Uterus (tissue), 4 donors: Measurements from ENCODE around the gene KCNH2. TPM values are rescaled to one million over a fixed set of nuclear protein-coding genes. Genes with fewer than 3 reads are reported as not detected.
A peak's percentile ranks its signal among the peaks of the same experiment; 100 is the strongest.

Experiments
- DNase-seq, 2 donors: peaks; one replicate each; pipeline ENCODE4 v3.0.0-alpha.2; 2019 to 2020
- H3K27ac ChIP-seq, 2 donors: fragments of 200-600 bp; sonication (generic); 1 replicate in 1 of 2; 2 replicates in 1 of 2; pipeline ENCODE4 v1.5.1; 2016 to 2018
- H3K27me3 ChIP-seq, 2 donors: fragments of 200-600 bp; sonication (generic); one replicate each; pipeline ENCODE4 v1.5.1; 2018 to 2019; ENCODE audit warnings: control low read depth in 1 of 2
- H3K36me3 ChIP-seq, 2 donors: fragments of 200-600 bp; sonication (generic); one replicate each; pipeline ENCODE4 v1.5.1; 2019; ENCODE audit warnings: control low read depth in 1 of 2
- H3K4me1 ChIP-seq, 2 donors: fragments of 200-600 bp; sonication (generic); one replicate each; pipeline ENCODE4 v1.5.1; 2018 to 2019; ENCODE audit warnings: control low read depth in 1 of 2
- H3K4me3 ChIP-seq, 2 donors: fragments of 200-600 bp; sonication (generic); 1 replicate in 1 of 2; 2 replicates in 1 of 2; pipeline ENCODE4 v1.5.1; 2018 to 2019; ENCODE audit warnings: mild to moderate bottlenecking in 1 of 2
- H3K9me3 ChIP-seq, 2 donors: fragments of 200-600 bp; sonication (generic); one replicate each; pipeline ENCODE4 v1.5.1; 2019; ENCODE audit warnings: control low read depth in 1 of 2
- POLR2A ChIP-seq, 2 donors: fragments of 450-650 bp; IDR thresholded peaks; one replicate each; pipeline ENCODE4 v1.6.1; 2016; ENCODE audit warnings: antibody characterized with exemption in 2 of 2, mild to moderate bottlenecking in 1 of 2, moderate library complexity in 1 of 2
- intact Hi-C: fragments of 100-400 bp; cut with DNase I; formaldehyde crosslinking; loops from one replicate; pipeline ENCODE4 v1.15.1; 2023; ENCODE audit warnings: low total_unique reads
- total RNA-seq, 4 donors: library from RNA; depleted of rRNA in 3 of 4; stranded (reverse); fragments of >200 nt in 3 of 4; gene quantifications; one replicate each; pipeline versions ENCODE4 v1.1.0 to v1.2.4, GENCODE V29; 2014 to 2023
- TF ChIP-seq, protein P1 (sequence below), 4 experiments: fragments of 200-600 bp in 2 of 4; fragments of 450-650 bp in 2 of 4; sonication (generic) in 2 of 4; IDR thresholded peaks; one replicate each; pipeline ENCODE4 v1.5.1; 2016 to 2019; ENCODE audit warnings: antibody characterized with exemption in 4 of 4, mild to moderate bottlenecking in 2 of 4, moderate library complexity in 1 of 4
- donor health status: DM: yes; HTN: yes; CAD: no.

KCNH2 gene
- total RNA-seq, 4 donors from 2014 or later, result 9.1 to 51.0 (median 22.8) TPM

DNA sequence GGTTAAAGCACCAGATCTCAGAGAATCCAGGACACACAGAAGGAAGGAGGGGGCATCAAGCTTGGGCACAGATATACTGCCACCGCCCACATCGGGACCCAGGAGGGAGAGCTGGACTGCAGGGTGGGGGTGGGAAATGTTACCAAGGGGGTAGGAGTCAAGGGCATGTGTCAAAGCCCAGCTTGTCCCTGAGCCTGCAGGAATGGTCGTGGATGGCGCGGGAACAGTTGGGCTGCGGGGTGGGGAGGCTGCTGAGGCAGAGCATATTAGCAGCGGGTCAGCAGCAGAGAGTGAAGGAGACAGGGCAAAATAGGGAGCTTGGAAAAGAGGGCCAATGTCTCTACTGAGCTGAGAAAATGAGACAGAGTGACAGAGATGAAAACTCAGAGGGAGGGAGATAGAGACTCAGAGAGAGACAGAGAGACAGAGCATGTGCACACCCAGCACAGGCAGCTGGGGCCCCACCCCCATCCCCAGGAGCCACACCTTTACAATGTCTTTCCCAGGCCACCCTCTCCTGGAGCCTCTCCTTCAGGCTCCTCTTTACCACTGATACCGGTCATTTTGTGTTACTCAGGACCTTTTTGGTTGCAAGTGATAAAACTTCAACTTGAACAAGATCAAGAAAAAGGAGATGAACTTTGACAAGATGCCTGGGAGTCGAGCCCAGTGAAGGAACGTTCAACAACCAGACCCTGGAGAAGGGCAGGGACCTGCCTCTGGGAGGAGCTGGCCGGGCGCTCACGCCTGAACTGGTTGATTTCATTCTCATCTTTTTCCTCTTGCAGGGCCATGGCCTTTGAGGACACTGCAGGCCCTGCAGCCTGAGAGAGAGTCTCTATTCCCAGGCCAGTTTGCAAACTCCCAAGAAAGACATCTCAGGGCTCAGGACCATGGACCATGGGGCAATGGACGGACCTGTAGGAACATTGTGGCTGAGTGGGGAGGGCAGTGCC lies 75.8 kb downstream of the KCNH2 start:
- DNase-seq, result no peak
- Histone ChIP-seq H3K9me3 (no peaks in the 10 kb centered on the region), H3K36me3 (no peaks in the 10 kb centered on the region), H3K4me1 (peaks cover 0 to 4% of the 10 kb centered on the region in 2 donors), H3K4me3 (no peak overlapping the region), H3K27me3 (no peaks in the 10 kb centered on the region), H3K27ac (no peak overlapping the region)
- intact Hi-C loops, result no loop called here
- TF ChIP-seq, protein P1, sequence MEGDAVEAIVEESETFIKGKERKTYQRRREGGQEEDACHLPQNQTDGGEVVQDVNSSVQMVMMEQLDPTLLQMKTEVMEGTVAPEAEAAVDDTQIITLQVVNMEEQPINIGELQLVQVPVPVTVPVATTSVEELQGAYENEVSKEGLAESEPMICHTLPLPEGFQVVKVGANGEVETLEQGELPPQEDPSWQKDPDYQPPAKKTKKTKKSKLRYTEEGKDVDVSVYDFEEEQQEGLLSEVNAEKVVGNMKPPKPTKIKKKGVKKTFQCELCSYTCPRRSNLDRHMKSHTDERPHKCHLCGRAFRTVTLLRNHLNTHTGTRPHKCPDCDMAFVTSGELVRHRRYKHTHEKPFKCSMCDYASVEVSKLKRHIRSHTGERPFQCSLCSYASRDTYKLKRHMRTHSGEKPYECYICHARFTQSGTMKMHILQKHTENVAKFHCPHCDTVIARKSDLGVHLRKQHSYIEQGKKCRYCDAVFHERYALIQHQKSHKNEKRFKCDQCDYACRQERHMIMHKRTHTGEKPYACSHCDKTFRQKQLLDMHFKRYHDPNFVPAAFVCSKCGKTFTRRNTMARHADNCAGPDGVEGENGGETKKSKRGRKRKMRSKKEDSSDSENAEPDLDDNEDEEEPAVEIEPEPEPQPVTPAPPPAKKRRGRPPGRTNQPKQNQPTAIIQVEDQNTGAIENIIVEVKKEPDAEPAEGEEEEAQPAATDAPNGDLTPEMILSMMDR (IDR thresholded peaks at IDR 0.05), result no peak
- TF ChIP-seq POLR2A (IDR thresholded peaks at IDR 0.05), result no peak

DNA sequence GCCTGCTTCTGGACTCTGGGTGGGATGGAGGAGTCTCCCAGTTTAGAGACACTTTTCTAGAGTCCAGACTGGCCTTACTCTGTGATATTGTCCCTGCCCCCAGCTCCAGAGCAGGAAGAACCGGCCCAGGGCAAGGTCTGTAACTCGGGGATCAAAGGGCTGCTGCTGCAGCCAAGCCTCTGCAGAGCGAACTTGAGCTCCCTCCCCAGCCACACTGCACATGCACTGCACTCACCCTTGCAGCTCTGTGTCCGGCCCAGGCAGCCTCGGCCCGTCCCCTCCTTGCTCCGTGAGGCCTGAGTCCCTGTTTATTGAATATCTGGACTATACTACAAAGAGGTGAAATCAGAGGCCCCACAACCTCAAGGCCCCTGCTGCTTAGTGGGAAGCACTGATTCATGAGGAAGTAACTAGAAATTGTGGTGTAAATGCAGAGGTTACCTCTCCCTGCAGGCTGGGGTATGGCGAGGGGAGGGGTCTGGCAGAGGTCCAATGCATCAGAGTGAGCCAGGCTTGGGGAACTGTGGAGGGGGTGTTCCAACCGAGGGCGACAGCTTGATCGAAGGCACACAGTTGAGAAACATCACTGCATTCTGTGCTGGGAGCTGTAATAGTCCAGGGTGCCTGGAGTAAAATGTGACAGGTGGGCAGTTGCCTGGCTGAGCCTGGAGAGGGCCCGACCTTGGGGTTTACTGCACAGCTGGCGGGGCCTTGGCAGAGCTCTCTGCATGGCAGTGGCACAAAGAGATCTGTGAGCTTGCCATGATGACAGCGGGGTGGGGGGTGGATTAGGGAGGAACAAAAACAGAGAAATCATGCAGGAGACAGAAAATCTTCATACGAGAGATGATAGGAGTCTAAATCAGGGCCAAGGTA lies 76.7 kb downstream of the KCNH2 start:
- TF ChIP-seq, protein P1 (IDR thresholded peaks at IDR 0.05), result no peak
- TF ChIP-seq POLR2A (IDR thresholded peaks at IDR 0.05), result no peak
- Histone ChIP-seq H3K9me3 (no peaks in the 10 kb centered on the region), H3K27ac (no peak overlapping the region), H3K4me1 (peaks cover 0 to 4% of the 10 kb centered on the region in 2 donors), H3K27me3 (no peaks in the 10 kb centered on the region), H3K36me3 (no peaks in the 10 kb centered on the region), H3K4me3 (no peak overlapping the region)
- DNase-seq, result no peak
- intact Hi-C loops, result no loop called here

DNA sequence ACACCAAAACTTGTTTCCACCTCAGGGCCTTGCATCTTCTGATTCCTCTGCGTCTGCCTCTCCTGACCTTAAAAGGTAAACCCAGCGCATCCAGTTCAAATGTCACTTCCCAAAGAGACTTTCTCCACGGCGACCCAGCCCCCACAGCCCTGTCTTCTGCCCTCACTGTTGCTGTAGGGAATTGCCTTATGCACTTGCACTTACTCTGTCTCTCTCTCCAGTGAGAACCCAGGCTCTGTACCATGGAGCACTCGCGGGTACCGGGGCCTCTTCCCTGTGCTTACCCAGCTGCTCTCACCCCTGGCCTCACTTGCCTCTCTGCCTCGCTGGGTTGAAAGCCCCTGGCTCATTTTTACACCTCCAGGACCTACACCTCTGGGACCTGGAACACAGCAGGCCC lies 77.4 kb downstream of the KCNH2 start:
- Histone ChIP-seq H3K4me3 (no peak overlapping the region), H3K27me3 (no peaks in the 10 kb centered on the region), H3K27ac (no peak overlapping the region), H3K36me3 (no peaks in the 10 kb centered on the region), H3K4me1 (peaks cover 0 to 4% of the 10 kb centered on the region in 2 donors), H3K9me3 (no peaks in the 10 kb centered on the region)
- DNase-seq, result no peak
- TF ChIP-seq POLR2A (IDR thresholded peaks at IDR 0.05), result no peak
- TF ChIP-seq, protein P1 (IDR thresholded peaks at IDR 0.05), result no peak
- intact Hi-C loops, result no loop called here

DNA sequence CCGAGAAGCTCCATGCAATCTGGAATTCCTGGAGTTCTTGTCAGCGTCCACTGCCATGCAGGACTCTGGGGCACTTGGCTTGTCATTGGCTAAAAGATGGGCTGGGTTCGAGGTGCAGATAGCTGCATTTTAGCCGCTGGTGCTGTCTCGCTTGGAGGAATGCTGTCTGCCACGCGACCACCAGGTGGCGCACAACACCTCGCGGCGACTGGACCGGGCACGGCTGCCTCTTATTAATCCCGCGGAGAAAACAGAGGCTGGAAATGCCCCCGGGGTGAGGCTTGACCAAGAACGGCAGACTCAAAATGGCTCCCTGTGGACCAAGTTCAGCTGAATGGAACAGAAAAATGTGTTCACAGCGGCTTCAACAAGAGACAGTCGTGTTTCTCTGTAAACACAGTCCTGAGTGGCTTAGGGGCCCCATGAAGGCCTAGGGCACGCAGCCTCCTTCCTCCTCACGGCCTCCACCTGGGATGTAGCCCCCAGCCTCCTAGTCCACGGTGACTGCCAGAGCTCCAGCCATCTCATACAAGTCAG lies 79.6 kb downstream of the KCNH2 start:
- DNase-seq, result peak; percentile 76 to 79
- no peaks in the 10 kb centered on the region for H3K4me1 ChIP-seq

More for the DNA sequence above, 79.6 kb downstream of the KCNH2 start:
- Histone ChIP-seq H3K36me3 (no peaks in the 10 kb centered on the region), H3K27me3 (no peaks in the 10 kb centered on the region), H3K4me3 (no peak overlapping the region), H3K9me3 (no peaks in the 10 kb centered on the region), H3K27ac (no peak overlapping the region)
- intact Hi-C loops, result loop anchor here (2.0 kb wide), 1 partner anchor 92 kb away; the partner anchor contains the start of gene NOS3
- no peak for TF ChIP-seq POLR2A (IDR thresholded peaks at IDR 0.05)
- TF ChIP-seq, protein P1 (IDR thresholded peaks at IDR 0.05), result peak; percentile 89 to 96 (median 94)
